Mesothelial cell of epicardium (in vitro differentiated cells): ENCODE measurements around the gene TCL1B. TPM values are rescaled to one million over a fixed set of nuclear protein-coding genes. Genes with fewer than 3 reads are reported as not detected.
"Not testable (repeated sequence)": the region's sequence is repeated elsewhere in the genome, so short reads cannot be mapped to it uniquely, and the experiment has no call there.

Experiments used
- DNase-seq, 2 experiments: peaks; one replicate each; pipeline ENCODE4 v3.0.0; 2021; ENCODE audit warnings: low spot score in 2 of 2; ENCODE audit not compliant: unreplicated experiment in 2 of 2
- H3K27ac Mint-ChIP-seq: 2 replicates; pipeline ENCODE4 v1.8.0; 2021; ENCODE audit warnings: mixed read lengths
- H3K27me3 Mint-ChIP-seq: 2 replicates; pipeline ENCODE4 v1.8.0; 2021; ENCODE audit warnings: low read depth, mixed read lengths
- H3K36me3 Mint-ChIP-seq: 2 replicates; pipeline ENCODE4 v1.8.0; 2021; ENCODE audit warnings: mixed read lengths
- H3K4me1 Mint-ChIP-seq: 2 replicates; pipeline ENCODE4 v1.8.0; 2021; ENCODE audit warnings: mixed read lengths
- H3K4me3 Mint-ChIP-seq: 2 replicates; pipeline ENCODE4 v1.8.0; 2021; ENCODE audit warnings: mild to moderate bottlenecking, moderate library complexity, mixed read lengths
- H3K9me3 Mint-ChIP-seq: 2 replicates; pipeline ENCODE4 v1.8.0; 2021; ENCODE audit warnings: mixed read lengths
- CTCF ChIP-seq: fragments of 200-600 bp; sonication (generic); IDR thresholded peaks from one replicate; pipeline ENCODE4 v1.5.0; 2021; ENCODE audit warnings: antibody characterized with exemption; ENCODE audit not compliant: unreplicated experiment
- total RNA-seq: library from RNA; stranded (reverse); gene quantifications from 3 replicates; pipeline ENCODE4 v1.2.1, GENCODE V29; 2021

TCL1B gene
- total RNA-seq, 1 donor from 2014 or later, result not detected

GRCh38 chr14:95712398-95712797, 26.2 kb downstream of the TCL1B start:
- Mint-ChIP-seq H3K4me1 (no peaks in the 10 kb centered on the region), H3K36me3 (no peaks in the 10 kb centered on the region), H3K4me3 (no peak overlapping the region), H3K27ac (no peak overlapping the region), H3K27me3 (peaks cover 22% of the 10 kb centered on the region), H3K9me3 (no peaks in the 10 kb centered on the region)
- no peak for DNase-seq
- TF ChIP-seq CTCF, result no peak

- Mint-ChIP-seq H3K4me3 (no peak within 1 kb of the TSS), H3K27me3 (peaks cover 22% of the 10 kb centered on the region), H3K27ac (no peak within 1 kb of the TSS), H3K36me3 (no peaks in the 10 kb centered on the region), H3K9me3 (no peaks in the 10 kb centered on the region), H3K4me1 (no peaks in the 10 kb centered on the region)
- no peak for TF ChIP-seq CTCF
- DNase-seq, result no peak
These were observed 27.6 kb downstream of the TCL1B start, which contains the start of gene TCL1A for GRCh38 chr14:95713596-95714371. TSS of gene TCL1A (minus strand) at chr14:95714125. CDS start at chr14:95714066, 59 bp downstream.

GRCh38 chr14:95722525-95723190, 36.4 kb downstream of the TCL1B start:
- no peak for TF ChIP-seq CTCF
- Mint-ChIP-seq H3K27ac (no peak overlapping the region), H3K9me3 (peaks cover 20% of the 10 kb centered on the region), H3K4me3 (no peak overlapping the region), H3K27me3 (peaks cover 21% of the 10 kb centered on the region), H3K4me1 (no peaks in the 10 kb centered on the region), H3K36me3 (no peaks in the 10 kb centered on the region)
- no peak for DNase-seq

GRCh38 chr14:95725685-95726336, 39.6 kb downstream of the TCL1B start:
- Mint-ChIP-seq H3K9me3 (peaks cover 19% of the 10 kb centered on the region), H3K4me3 (no peak overlapping the region), H3K4me1 (peaks cover 9% of the 10 kb centered on the region), H3K27ac (no peak overlapping the region), H3K27me3 (peaks cover 3% of the 10 kb centered on the region), H3K36me3 (no peaks in the 10 kb centered on the region)
- DNase-seq, result no peak
- no peak for TF ChIP-seq CTCF

- Mint-ChIP-seq H3K9me3 (peaks cover 12% of the 10 kb centered on the region), H3K36me3 (no peaks in the 10 kb centered on the region), H3K4me1 (peaks cover 9% of the 10 kb centered on the region), H3K4me3 (no peak overlapping the region), H3K27ac (no peak overlapping the region), H3K27me3 (peaks cover 10% of the 10 kb centered on the region)
- no peak for TF ChIP-seq CTCF
- no peak for DNase-seq
These were observed 41.0 kb downstream of the TCL1B start for GRCh38 chr14:95727056-95727700.

- H3K36me3 Mint-ChIP-seq, H3K27ac Mint-ChIP-seq, H3K4me1 Mint-ChIP-seq, H3K9me3 Mint-ChIP-seq, DNase-seq, H3K4me3 Mint-ChIP-seq: not testable (repeated sequence)
- H3K27me3 Mint-ChIP-seq, result peaks cover 21% of the 10 kb centered on the region
These were observed 43.3 kb downstream of the TCL1B start for GRCh38 chr14:95729402-95730028.
